Thyroid gland (tissue), 4 donors: ENCODE data around the gene ADAM11. TPM values are rescaled to one million over a fixed set of nuclear protein-coding genes. Genes with fewer than 3 reads are reported as not detected.

ENCODE experiments used
- DNase-seq, 2 donors: peaks; one replicate each; pipeline ENCODE4 v3.0.0-alpha.2; 2019
- H3K27ac ChIP-seq, 3 donors: fragments of 200-600 bp; sonication (generic); 1 replicate in 2 of 3; 2 replicates in 1 of 3; pipeline ENCODE4 v1.5.1; 2016 to 2019; ENCODE audit warnings: mild to moderate bottlenecking in 1 of 3, moderate library complexity in 1 of 3
- H3K27me3 ChIP-seq: fragments of 200-600 bp; sonication (generic); one replicate; pipeline ENCODE4 v1.5.1; 2019
- H3K36me3 ChIP-seq, 2 donors: fragments of 200-600 bp; sonication (generic); one replicate each; pipeline ENCODE4 v1.5.1; 2016 to 2019
- H3K4me1 ChIP-seq, 2 donors: fragments of 200-600 bp; sonication (generic); one replicate each; pipeline ENCODE4 v1.5.1; 2017 to 2019
- H3K4me3 ChIP-seq, 3 donors: fragments of 200-600 bp; sonication (generic); replicated peaks in 1 of 3; 1 replicate in 2 of 3; 2 replicates in 1 of 3; pipeline ENCODE4 v1.5.1; 2016; ENCODE audit warnings: mild to moderate bottlenecking in 1 of 3
- H3K9me3 ChIP-seq: fragments of 200-600 bp; sonication (generic); one replicate; pipeline ENCODE4 v1.5.1; 2017
- POLR2A ChIP-seq, 2 donors: fragments of 450-650 bp; IDR thresholded peaks; one replicate each; pipeline ENCODE4 v1.6.1; 2017; ENCODE audit warnings: antibody characterized with exemption in 2 of 2, mild to moderate bottlenecking in 2 of 2, moderate library complexity in 1 of 2
- WGBS, 2 donors: methylation state at CpG; one replicate each; pipeline ENCODE4 v1.1.5; 2017; 5-methylcytosine and 5-hydroxymethylcytosine counted together
- intact Hi-C: fragments of 100-400 bp; cut with DNase I; formaldehyde crosslinking; loops from one replicate; pipeline ENCODE4 v1.15.1; 2023
- total RNA-seq, 4 donors: library from RNA; depleted of rRNA; stranded (reverse); fragments of >200 nt; gene quantifications; one replicate each; pipeline ENCODE4 v1.2.3, GENCODE V29; 2016
- TF ChIP-seq, protein P1 (sequence below), 6 experiments: fragments of 200-600 bp in 3 of 6; fragments of 450-650 bp in 3 of 6; sonication (generic) in 3 of 6; IDR thresholded peaks; one replicate each; pipeline ENCODE4 v1.5.1; 2016 to 2019; ENCODE audit warnings: antibody characterized with exemption in 6 of 6, mild to moderate bottlenecking in 2 of 6, inconsistent platforms in 1 of 6, moderate library complexity in 1 of 6

The ADAM11 gene
- total RNA-seq, 4 donors from 2014 or later = 0.22 to 0.29 (median 0.27) TPM; not detected in 1

DNA sequence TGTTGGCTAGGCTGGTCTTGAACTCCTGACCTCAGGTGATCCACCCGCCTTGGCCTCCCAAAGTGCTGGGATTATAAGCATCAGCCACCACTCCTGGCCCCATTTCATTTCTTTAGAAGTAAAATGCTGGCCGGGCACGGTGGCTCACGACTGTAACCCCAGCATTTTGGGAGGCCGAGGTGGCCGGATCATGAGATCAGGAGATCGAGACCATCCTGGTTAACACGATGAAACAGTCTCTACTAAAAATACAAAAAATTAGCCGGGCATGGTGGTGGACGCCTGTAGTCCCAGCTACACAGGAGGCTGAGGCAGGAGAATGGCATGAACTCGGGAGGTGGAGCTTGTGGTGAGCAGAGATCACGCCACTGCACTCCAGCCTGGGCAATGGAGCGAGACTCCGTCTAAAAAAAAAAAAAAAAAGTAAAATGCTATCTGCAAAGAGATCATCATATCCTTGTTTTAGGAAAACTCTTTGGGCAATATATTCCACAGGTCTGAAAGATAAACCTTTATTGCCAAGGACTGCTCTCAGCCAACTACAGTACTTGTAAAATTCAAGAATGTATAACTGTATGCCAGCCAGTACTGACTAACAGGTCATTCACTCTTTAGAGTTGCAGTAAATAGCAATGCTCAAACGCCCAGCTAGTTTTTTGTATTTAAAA, 67.5 kb downstream of the ADAM11 start:
- TF ChIP-seq POLR2A (IDR thresholded peaks at IDR 0.05) = no peak
- TF ChIP-seq, protein P1, sequence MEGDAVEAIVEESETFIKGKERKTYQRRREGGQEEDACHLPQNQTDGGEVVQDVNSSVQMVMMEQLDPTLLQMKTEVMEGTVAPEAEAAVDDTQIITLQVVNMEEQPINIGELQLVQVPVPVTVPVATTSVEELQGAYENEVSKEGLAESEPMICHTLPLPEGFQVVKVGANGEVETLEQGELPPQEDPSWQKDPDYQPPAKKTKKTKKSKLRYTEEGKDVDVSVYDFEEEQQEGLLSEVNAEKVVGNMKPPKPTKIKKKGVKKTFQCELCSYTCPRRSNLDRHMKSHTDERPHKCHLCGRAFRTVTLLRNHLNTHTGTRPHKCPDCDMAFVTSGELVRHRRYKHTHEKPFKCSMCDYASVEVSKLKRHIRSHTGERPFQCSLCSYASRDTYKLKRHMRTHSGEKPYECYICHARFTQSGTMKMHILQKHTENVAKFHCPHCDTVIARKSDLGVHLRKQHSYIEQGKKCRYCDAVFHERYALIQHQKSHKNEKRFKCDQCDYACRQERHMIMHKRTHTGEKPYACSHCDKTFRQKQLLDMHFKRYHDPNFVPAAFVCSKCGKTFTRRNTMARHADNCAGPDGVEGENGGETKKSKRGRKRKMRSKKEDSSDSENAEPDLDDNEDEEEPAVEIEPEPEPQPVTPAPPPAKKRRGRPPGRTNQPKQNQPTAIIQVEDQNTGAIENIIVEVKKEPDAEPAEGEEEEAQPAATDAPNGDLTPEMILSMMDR (IDR thresholded peaks at IDR 0.05) = no peak
- no peak overlapping the region for H3K27ac ChIP-seq
- H3K4me3 ChIP-seq = no peak overlapping the region
- H3K27me3 ChIP-seq = peaks cover 27% of the 10 kb centered on the region
- 86% methylated on average over 15 of the region's 15 CpGs for WGBS, 2 donors
- H3K4me1 ChIP-seq = peaks cover 5 to 9% of the 10 kb centered on the region in 2 donors
- DNase-seq = no peak
- H3K36me3 ChIP-seq = no peaks in the 10 kb centered on the region
- H3K9me3 ChIP-seq = no peaks in the 10 kb centered on the region
- intact Hi-C loops = no loop called here

DNA sequence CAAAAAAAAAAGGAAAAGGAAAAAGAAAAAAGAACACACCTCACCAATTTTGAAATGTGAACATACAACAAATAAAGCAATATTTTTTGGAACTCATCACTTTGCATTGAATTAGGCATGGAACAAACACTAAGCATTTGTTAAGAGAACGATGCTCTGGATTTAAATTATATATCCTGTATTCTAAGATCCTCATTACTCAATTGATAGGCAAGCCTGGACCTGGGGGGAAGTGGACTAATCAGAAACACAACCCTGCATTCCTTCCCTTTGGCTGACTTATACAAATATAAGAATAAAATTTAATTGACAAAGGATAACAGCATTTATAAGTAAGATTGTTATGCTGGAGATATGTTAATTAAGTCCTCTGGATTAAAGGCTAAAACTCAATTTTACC, 69.1 kb downstream of the ADAM11 start:
- WGBS, 2 donors = 75 to 77% methylated on average over 1 of the region's 1 CpG
- TF ChIP-seq POLR2A (IDR thresholded peaks at IDR 0.05) = no peak
- TF ChIP-seq, protein P1 (IDR thresholded peaks at IDR 0.05) = no peak
- no peak overlapping the region for H3K27ac ChIP-seq
- H3K9me3 ChIP-seq = no peaks in the 10 kb centered on the region
- peaks cover 27% of the 10 kb centered on the region for H3K27me3 ChIP-seq
- no peaks in the 10 kb centered on the region for H3K36me3 ChIP-seq
- H3K4me1 ChIP-seq = peaks cover 5 to 9% of the 10 kb centered on the region in 2 donors
- intact Hi-C loops = no loop called here
- DNase-seq = no peak
- H3K4me3 ChIP-seq = no peak overlapping the region

DNA sequence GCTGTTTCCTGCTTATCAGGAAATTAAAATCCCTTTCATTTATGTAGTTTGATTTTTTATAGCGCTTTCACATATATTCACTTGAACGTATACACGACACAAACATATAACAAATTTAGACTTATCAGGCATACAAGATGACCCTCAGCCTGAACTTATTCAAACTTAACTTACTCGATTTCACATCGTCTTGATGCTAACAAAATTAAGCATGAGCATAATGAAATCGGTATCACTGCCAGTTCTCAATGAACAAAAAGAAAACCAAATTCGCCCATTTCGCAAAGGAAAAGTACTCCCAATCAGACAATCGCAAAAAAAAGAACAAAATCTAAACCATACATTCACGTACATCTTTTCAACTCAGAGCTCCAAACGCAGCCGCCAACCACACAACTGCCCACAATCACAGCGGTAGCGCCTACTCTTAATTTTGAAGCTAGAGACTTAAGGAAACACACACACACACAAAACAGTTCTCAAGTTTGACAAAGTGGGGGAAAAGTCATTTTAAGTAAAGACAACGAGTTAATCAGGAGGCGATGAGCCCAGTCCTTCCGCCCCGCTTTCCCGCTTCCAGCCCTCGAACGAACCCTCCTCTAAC, 70.2 kb downstream of the ADAM11 start:
- Histone ChIP-seq H3K27me3 (peaks cover 27% of the 10 kb centered on the region), H3K4me1 (peaks cover 5 to 9% of the 10 kb centered on the region in 2 donors), H3K9me3 (no peaks in the 10 kb centered on the region), H3K27ac (peak overlapping the region in 2 of 3 donors; percentile 57 to 70), H3K36me3 (no peaks in the 10 kb centered on the region), H3K4me3 (peak overlapping the region in 1 of 3 donors; percentile 50)
- DNase-seq = no peak
- TF ChIP-seq POLR2A (IDR thresholded peaks at IDR 0.05) = no peak
- TF ChIP-seq, protein P1 (IDR thresholded peaks at IDR 0.05) = no peak
- WGBS, 2 donors = 5 to 8% methylated on average over 21 of the region's 21 CpGs
- intact Hi-C loops = no loop called here

DNA sequence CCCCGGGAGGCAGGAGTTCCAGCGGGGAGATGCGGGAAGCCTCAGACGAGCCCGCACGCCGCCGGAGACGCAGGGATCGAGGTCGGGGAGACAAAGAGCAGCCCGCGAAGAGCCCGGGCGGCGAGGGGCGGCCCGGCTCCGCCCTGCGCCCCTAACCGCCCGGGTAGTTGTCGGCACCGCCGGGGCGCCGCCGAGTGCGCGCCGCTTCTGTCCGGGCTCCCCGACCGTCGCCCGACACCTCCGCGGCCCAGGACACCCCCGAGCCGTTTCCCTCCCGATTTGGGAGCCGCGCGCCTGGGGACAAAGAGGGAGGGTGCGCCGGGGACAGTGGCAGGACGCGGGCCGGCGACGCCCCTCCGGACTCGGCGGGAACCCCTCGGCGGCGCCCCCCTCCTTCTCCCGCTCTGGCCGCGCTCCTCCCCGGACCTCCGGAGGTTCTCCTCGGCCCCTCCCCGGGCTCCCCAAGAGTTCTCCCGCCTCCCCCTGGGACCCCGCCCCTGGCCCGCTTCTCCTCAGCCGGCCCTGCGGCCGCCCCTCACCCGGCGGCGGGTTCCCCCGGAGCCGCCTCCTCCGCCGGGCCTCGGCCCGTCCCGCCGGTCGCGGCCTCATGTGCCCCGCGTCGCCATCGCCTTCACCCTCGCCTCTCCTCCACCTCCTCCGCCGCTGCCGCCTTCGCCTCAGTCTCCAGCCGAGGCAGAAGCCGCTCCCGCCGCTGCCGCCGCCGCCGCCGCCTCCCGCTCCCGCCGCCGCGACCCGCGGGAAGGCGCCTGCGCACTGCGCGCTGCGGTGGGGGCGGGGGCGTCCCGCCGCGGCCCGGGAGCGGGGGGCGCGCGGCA, 71.0 kb downstream of the ADAM11 start, which contains the start of gene GJC1:
Gene GJC1, minus strand, starts transcription at position 765 of the 836 bp plus-strand sequence. CDS start 24,470 bp downstream, outside the sequence.
- peak in 1 of 2 donors; percentile 7 for DNase-seq
- Histone ChIP-seq H3K36me3 (no peaks in the 10 kb centered on the region), H3K27ac (peak within 1 kb of the TSS in 2 of 3 donors; percentile 57 to 70), H3K27me3 (peaks cover 27% of the 10 kb centered on the region), H3K9me3 (no peaks in the 10 kb centered on the region), H3K4me1 (peaks cover 5 to 9% of the 10 kb centered on the region in 2 donors), H3K4me3 (peak within 1 kb of the TSS in 1 of 3 donors; percentile 50)
- intact Hi-C loops = no loop called here
- TF ChIP-seq POLR2A (IDR thresholded peaks at IDR 0.05) = no peak
- TF ChIP-seq, protein P1 (IDR thresholded peaks at IDR 0.05) = no peak
- 2% methylated on average over 17 to 54 of the region's 123 CpGs for WGBS, 2 donors
